Left ventricle myocardium inferior (tissue), 1 donor: ENCODE data around the gene APOO. TPM values are rescaled to one million over a fixed set of nuclear protein-coding genes. Genes with fewer than 3 reads are reported as not detected.
A peak's percentile ranks its signal among the peaks of the same experiment; 100 is the strongest.

Experiments
- DNase-seq: peaks from one replicate; pipeline ENCODE4 v3.0.0-alpha.2; 2020
- H3K27ac ChIP-seq: fragments of 200-600 bp; replicated peaks from 2 replicates; pipeline ENCODE4 v1.8.0; 2021
- H3K27me3 ChIP-seq: fragments of 200-600 bp; 2 replicates; pipeline ENCODE4 v1.8.0; 2021; ENCODE audit warnings: low read depth
- H3K36me3 ChIP-seq: fragments of 200-600 bp; 2 replicates; pipeline ENCODE4 v1.8.0; 2021
- H3K4me1 ChIP-seq: fragments of 200-600 bp; 2 replicates; pipeline ENCODE4 v1.8.0; 2021
- H3K4me3 ChIP-seq: fragments of 200-600 bp; 2 replicates; pipeline ENCODE4 v1.8.0; 2021; ENCODE audit warnings: mild to moderate bottlenecking, moderate library complexity
- H3K9me3 ChIP-seq: fragments of 200-600 bp; replicated peaks from 2 replicates; pipeline ENCODE4 v1.8.0; 2021
- CTCF ChIP-seq: fragments of 200-600 bp; IDR thresholded peaks from 2 replicates; pipeline ENCODE4 v1.8.0; 2021; ENCODE audit warnings: antibody characterized with exemption, mild to moderate bottlenecking, borderline replicate concordance
- intact Hi-C: fragments of 100-400 bp; cut with micrococcal nuclease; formaldehyde crosslinking; loops from one replicate; pipeline ENCODE4 v1.11.0; 2022
- total RNA-seq: library from RNA; stranded (reverse); fragmentation: NEBNext Ultra II Directional; extraction: Animal tissue kit (Norgen Biotek cat#: 25700); gene quantifications from one replicate; pipeline ENCODE4 v1.2.1, GENCODE V29; 2021
- donor health status: DM: no; HTN: yes; CAD: no; lungs with severe emphysema.

APOO gene
- total RNA-seq, 1 donor from 2014 or later, result 102 TPM

- H3K9me3 ChIP-seq, result no peaks in the 10 kb centered on the region
- peaks cover 9% of the 10 kb centered on the region for H3K36me3 ChIP-seq
- H3K27me3 ChIP-seq, result no peaks in the 10 kb centered on the region
- H3K4me3 ChIP-seq, result peak overlapping the region; percentile 80
- peak overlapping the region; percentile 95 for H3K27ac ChIP-seq
- intact Hi-C loops, result no loop called here
- DNase-seq, result no peak
- no peak for TF ChIP-seq CTCF
- peaks cover 11% of the 10 kb centered on the region for H3K4me1 ChIP-seq
These were observed 122.2 kb downstream of the APOO start for GRCh38 chrX:23785580-23785979.

DNA sequence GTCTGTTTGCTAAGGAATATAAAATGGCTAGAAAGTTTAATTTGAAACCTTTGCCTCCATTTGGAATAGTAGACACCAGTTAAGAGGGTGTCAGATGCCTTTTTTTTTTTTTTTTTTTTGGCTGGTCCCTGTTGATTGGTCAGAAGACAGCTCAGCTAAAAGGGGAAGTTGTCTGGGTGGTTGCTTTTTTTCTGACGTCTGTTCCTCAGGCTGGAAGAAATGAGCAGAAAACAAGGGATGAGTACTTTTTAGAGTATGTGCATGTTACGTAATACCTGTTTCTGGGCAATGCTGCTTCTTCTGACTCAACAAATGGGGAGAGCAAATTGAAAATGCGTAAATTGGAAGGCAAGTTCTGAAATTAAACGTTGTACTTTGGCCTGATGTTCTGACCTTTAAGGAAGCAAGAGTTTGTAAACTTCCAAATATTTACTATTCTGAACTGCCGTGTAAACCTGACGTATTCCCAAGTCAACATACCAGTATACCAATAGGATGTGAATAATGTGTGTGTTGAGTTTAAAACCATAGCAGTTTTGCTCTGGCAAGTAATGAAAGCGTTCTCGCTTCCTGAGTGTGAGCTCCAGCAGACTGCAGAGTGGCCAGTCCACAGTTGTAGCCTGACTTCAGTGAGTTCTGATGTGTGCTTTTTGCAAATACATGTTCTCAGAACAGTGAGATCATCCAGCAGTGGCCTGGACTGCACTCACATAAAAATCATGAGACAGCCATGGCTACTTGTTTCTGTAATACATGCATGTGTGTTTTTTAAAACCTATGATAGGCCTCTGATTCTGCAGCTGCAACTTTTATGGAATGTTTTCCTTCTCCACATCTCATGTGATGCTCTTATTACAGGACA, 123.0 kb downstream of the APOO start:
- Histone ChIP-seq H3K27me3 (no peaks in the 10 kb centered on the region), H3K36me3 (peaks cover 9% of the 10 kb centered on the region), H3K27ac (peak overlapping the region; percentile 95), H3K4me1 (peaks cover 11% of the 10 kb centered on the region), H3K4me3 (peak overlapping the region; percentile 80), H3K9me3 (no peaks in the 10 kb centered on the region)
- no peak for TF ChIP-seq CTCF
- intact Hi-C loops, result loop anchor here (5.0 kb wide), 1 partner anchor 118 kb away; no protein-coding TSS in a partner anchor
- no peak for DNase-seq

DNA sequence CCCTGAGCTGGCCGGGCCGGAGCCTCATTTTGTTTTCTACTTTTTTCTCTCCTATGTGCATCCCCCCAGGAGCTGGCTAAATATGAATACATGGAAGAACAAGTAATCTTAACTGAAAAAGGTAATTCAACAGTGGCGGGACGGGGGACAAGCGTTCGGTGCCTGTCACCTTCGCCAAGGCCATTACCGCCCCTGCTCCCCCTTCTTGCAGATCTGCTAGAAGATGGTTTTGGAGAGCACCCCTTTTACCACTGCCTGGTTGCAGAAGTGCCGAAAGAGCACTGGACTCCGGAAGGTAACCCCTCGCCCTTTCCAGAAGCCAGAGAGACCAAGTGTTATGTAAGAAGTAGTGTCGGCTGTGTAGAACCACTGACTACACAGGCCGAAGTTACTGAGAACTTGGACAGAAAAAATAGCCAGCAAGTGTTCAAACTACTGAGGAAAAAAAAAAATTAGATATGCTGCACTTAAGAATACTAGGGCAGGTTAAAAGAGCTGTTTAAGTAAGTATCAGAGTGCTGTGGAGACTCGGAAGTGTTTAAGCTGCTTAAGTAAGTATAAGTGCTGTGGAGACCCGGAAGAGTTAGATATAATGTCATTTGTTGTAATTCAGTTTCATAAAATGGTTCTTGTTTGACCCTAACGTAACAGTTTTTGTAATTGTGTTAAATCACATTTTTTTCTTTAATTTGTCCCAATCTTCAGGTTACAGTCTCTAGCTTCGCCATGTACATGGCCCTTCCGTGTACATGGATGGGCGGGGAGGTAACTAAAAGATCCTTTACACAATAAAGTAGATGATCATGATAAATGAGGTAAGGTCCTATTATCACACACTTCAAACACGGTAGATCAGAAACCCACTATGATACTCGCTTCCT, 123.9 kb downstream of the APOO start:
- intact Hi-C loops, result loop anchor here (5.0 kb wide), 1 partner anchor 118 kb away; no protein-coding TSS in a partner anchor
- peak overlapping the region; percentile 95 for H3K27ac ChIP-seq
- H3K4me1 ChIP-seq, result peaks cover 11% of the 10 kb centered on the region
- no peaks in the 10 kb centered on the region for H3K27me3 ChIP-seq
- no peak for TF ChIP-seq CTCF
- H3K9me3 ChIP-seq, result no peaks in the 10 kb centered on the region
- peak overlapping the region; percentile 80 for H3K4me3 ChIP-seq
- no peak for DNase-seq
- peaks cover 9% of the 10 kb centered on the region for H3K36me3 ChIP-seq

Other genes starting within 250 kb of the APOO start
- 34.7 TPM for gene PRDX4, start 240.4 kb downstream of the APOO start, total RNA-seq
- 49.1 TPM for gene ACOT9, start 164.7 kb downstream of the APOO start, total RNA-seq
- 99.7 TPM for gene SAT1, start 124.8 kb downstream of the APOO start, total RNA-seq
- gene CXorf58, start 68 bp upstream of the APOO start, total RNA-seq, result 0.49 TPM
- 6.6 TPM for gene KLHL15, start 119.2 kb upstream of the APOO start, total RNA-seq
- 71.0 TPM for gene EIF2S3, start 147.0 kb upstream of the APOO start, total RNA-seq
- 32.8 TPM for gene ZFX, start 241.8 kb upstream of the APOO start, total RNA-seq